Aorta (tissue), 5 donors: ENCODE measurements around the gene CYTH3. TPM values are rescaled to one million over a fixed set of nuclear protein-coding genes. Genes with fewer than 3 reads are reported as not detected.

Experiments used
- ATAC-seq: fragments of 200-7000 bp; cut with Tn5 transposase; one replicate; pipeline ENCODE4 v1.9.1; 2022; ENCODE audit warnings: moderate library complexity; ENCODE audit not compliant: low FRiP score
- DNase-seq, 2 donors: peaks; one replicate each; pipeline ENCODE4 v3.0.0-alpha.2; 2020
- H3K27ac ChIP-seq, 2 donors: one replicate each; pipeline ENCODE4 v1.5.1; 2013; ENCODE audit warnings: low read length in 2 of 2, mild to moderate bottlenecking in 2 of 2, moderate library complexity in 2 of 2, control low read depth in 1 of 2, inconsistent platforms in 1 of 2, low read depth in 1 of 2
- H3K27me3 ChIP-seq, 2 donors: one replicate each; pipeline ENCODE4 v1.6.1; 2013; ENCODE audit warnings: control low read depth in 1 of 2, low read length in 1 of 2, mild to moderate bottlenecking in 1 of 2, moderate library complexity in 1 of 2; ENCODE audit not compliant: insufficient read depth in 2 of 2, control insufficient read depth in 1 of 2
- H3K36me3 ChIP-seq, 2 donors: one replicate each; pipeline ENCODE4 v1.6.1; 2013; ENCODE audit warnings: control low read depth in 1 of 2, low read length in 1 of 2, mild to moderate bottlenecking in 1 of 2; ENCODE audit not compliant: insufficient read depth in 2 of 2, control insufficient read depth in 1 of 2
- H3K4me1 ChIP-seq, 2 donors: one replicate each; pipeline ENCODE4 v1.6.1; 2013; ENCODE audit warnings: low read length in 2 of 2, control low read depth in 1 of 2, mild to moderate bottlenecking in 1 of 2, moderate library complexity in 1 of 2; ENCODE audit not compliant: insufficient read depth in 2 of 2, control insufficient read depth in 1 of 2
- H3K4me3 ChIP-seq, 2 donors: one replicate each; pipeline ENCODE4 v1.5.1; 2013; ENCODE audit warnings: low read length in 2 of 2, control low read depth in 1 of 2, mild to moderate bottlenecking in 1 of 2
- H3K9me3 ChIP-seq: one replicate; pipeline ENCODE4 v1.6.1; 2013; ENCODE audit warnings: mild to moderate bottlenecking, low read length; ENCODE audit not compliant: control insufficient read depth
- whole genome bisulfite sequencing, 2 donors: extraction: QIAGEN DNeasy Blood & Tissue Kit; methylation state at CpG; one replicate each; pipeline ENCODE4 v1.1.7; 2013; 5-methylcytosine and 5-hydroxymethylcytosine counted together
- intact Hi-C, 2 donors: fragments of 100-400 bp; cut with DNase I; formaldehyde crosslinking; loops; one replicate each; pipeline versions ENCODE4 v1.14.2 to v1.15.0; 2022
- polyA plus RNA-seq, 2 donors: library from polyadenylated mRNA; stranded (reverse); fragments of 200-250 nt; gene quantifications; one replicate each; pipeline ENCODE4 v1.2.3, GENCODE V29; 2013
- total RNA-seq, 2 donors: library from RNA; stranded (reverse); fragmentation: NEBNext Ultra II Directional; extraction: Animal tissue kit (Norgen Biotek cat#: 25700); gene quantifications; one replicate each; pipeline ENCODE4 v1.2.1, GENCODE V29; 2021
- donor health status: healthy with polysubstance abuse.
- donor health status: Bipolar disorder and iron deficiency.
- donor health status: DM: no; HTN: no; CAD: no.
- donor health status: DM: no; HTN: no; CAD: no.
- donor health status: DM: yes; HTN: yes; CAD: no.

Gene CYTH3
- total and polyA plus RNA-seq, 4 donors, result 20.2 to 63.7 (median 49.0) TPM

- H3K4me3 ChIP-seq, result no peak overlapping the region
- no peaks in the 10 kb centered on the region for H3K36me3 ChIP-seq
- no peak overlapping the region for H3K27ac ChIP-seq
- intact Hi-C loops, result no loop called here
- DNase-seq, result no peak
- H3K4me1 ChIP-seq, result no peaks in the 10 kb centered on the region
- no peaks in the 10 kb centered on the region for H3K9me3 ChIP-seq
- no peaks in the 10 kb centered on the region for H3K27me3 ChIP-seq
- no peak for ATAC-seq
- 29% methylated on average over 5 of the region's 5 CpGs for WGBS, 2 donors
These were observed 3.5 kb downstream of the CYTH3 start for GRCh38 chr7:6268907-6269306.

DNA sequence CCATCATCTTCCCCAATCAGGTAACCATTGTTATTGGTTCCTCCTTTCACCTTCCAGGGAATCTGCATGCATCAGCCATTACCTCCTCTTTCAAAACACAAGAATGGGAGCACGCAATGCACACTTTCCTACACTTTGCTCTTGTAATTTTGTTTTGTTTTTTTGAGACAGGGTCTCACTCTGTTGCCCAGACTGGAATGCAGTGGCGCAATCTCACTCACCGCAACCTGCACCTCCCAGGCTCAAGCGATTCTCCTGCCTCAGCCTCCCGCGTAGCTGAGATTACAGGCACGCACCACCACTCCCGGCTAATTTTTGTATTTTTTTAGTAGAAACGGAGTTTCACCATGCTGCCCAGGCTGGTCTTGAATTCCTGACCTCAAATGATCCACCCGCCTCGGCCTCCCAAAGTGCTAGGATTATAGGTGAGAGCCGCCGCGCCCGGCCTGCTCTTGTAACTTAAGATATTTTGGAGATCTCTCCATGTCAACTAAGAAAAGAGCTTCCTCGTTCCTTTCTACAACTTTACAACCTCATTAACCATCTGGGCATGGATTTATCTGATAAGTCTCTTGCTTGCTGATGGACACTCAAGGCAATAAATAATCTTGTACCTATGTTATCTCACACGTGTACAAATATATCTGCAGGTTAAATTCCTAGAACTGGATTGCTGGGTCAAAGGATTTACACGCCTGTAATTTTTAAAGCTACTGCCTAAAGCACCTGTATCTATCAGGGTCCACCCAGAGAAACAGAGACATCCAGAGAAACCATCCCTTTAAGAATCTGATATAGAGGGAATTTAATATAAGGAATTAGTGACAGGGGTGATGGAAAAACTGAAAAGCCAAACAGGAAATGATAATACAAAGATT, 4.2 kb downstream of the CYTH3 start:
- no peaks in the 10 kb centered on the region for H3K4me1 ChIP-seq
- DNase-seq, result no peak
- H3K27ac ChIP-seq, result no peak overlapping the region
- WGBS, 2 donors, result 91 to 92% methylated on average over 18 of the region's 18 CpGs
- no peaks in the 10 kb centered on the region for H3K9me3 ChIP-seq
- H3K36me3 ChIP-seq, result no peaks in the 10 kb centered on the region
- H3K4me3 ChIP-seq, result no peak overlapping the region
- no peak for ATAC-seq
- intact Hi-C loops, result no loop called here
- H3K27me3 ChIP-seq, result no peaks in the 10 kb centered on the region

- H3K27ac ChIP-seq, result peak overlapping the region in 1 of 2 donors; percentile 17
- no peaks in the 10 kb centered on the region for H3K27me3 ChIP-seq
- H3K9me3 ChIP-seq, result no peaks in the 10 kb centered on the region
- H3K4me1 ChIP-seq, result no peaks in the 10 kb centered on the region
- H3K4me3 ChIP-seq, result no peak overlapping the region
- ATAC-seq (no peak), DNase-seq (no peak)
- intact Hi-C loops, result no loop called here
- no peaks in the 10 kb centered on the region for H3K36me3 ChIP-seq
- 89 to 91% methylated on average over 7 of the region's 7 CpGs for WGBS, 2 donors
These were observed 5.7 kb downstream of the CYTH3 start for GRCh38 chr7:6266699-6267098.

DNA sequence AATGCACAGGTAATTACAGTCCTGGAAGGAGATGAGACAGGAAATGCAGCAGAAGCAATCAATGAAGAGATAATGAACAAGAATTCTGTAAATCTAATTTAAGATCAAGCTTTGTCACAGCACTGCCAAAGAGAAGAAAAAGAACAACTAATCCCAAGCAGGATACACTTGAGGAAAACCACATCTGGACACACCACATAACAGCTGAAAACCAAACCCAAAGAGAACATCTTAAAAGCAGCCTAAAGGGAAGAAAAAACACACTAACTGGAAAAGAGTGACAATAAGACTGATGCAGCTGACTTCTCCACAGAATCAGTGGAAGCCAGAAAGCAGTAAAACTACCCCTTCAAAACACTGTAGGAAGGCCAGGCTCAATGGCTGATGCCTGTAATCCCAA, 10.2 kb downstream of the CYTH3 start:
- H3K9me3 ChIP-seq, result no peaks in the 10 kb centered on the region
- no peak for DNase-seq
- peak overlapping the region; percentile 60 to 92 for H3K27ac ChIP-seq
- no peak overlapping the region for H3K4me3 ChIP-seq
- no peaks in the 10 kb centered on the region for H3K27me3 ChIP-seq
- intact Hi-C loops, result loop anchor here in 1 of 2 donors (5.0 kb wide), 1 partner anchor 35 kb away; no protein-coding TSS in a partner anchor
- peaks cover 3 to 10% of the 10 kb centered on the region in 2 donors for H3K4me1 ChIP-seq
- no peaks in the 10 kb centered on the region for H3K36me3 ChIP-seq
- no peak for ATAC-seq

GRCh38 chr7:6261699-6262098, 10.7 kb downstream of the CYTH3 start:
- no peaks in the 10 kb centered on the region for H3K27me3 ChIP-seq
- H3K36me3 ChIP-seq, result no peaks in the 10 kb centered on the region
- peak overlapping the region in 1 of 2 donors; percentile 92 for H3K27ac ChIP-seq
- intact Hi-C loops, result loop anchor here in 1 of 2 donors (5.0 kb wide), 1 partner anchor 34 kb away; no protein-coding TSS in a partner anchor
- H3K4me1 ChIP-seq, result peaks cover 3 to 11% of the 10 kb centered on the region in 2 donors
- no peak for DNase-seq
- H3K9me3 ChIP-seq, result no peaks in the 10 kb centered on the region
- 59 to 60% methylated on average over 2 of the region's 2 CpGs for WGBS, 2 donors
- no peak for ATAC-seq
- no peak overlapping the region for H3K4me3 ChIP-seq

GRCh38 chr7:6260291-6261187, 11.9 kb downstream of the CYTH3 start:
- Histone ChIP-seq H3K27me3 (no peaks in the 10 kb centered on the region), H3K4me1 (peaks cover 9 to 18% of the 10 kb centered on the region in 2 donors), H3K27ac (peak overlapping the region; percentile 92 to 96), H3K9me3 (no peaks in the 10 kb centered on the region), H3K4me3 (no peak overlapping the region), H3K36me3 (no peaks in the 10 kb centered on the region)
- ATAC-seq (no peak), DNase-seq (no peak)
- 14 to 19% methylated on average over 6 of the region's 6 CpGs for WGBS, 2 donors
- intact Hi-C loops, result loop anchor here in 1 of 2 donors (5.0 kb wide), 1 partner anchor 33 kb away; no protein-coding TSS in a partner anchor

DNA sequence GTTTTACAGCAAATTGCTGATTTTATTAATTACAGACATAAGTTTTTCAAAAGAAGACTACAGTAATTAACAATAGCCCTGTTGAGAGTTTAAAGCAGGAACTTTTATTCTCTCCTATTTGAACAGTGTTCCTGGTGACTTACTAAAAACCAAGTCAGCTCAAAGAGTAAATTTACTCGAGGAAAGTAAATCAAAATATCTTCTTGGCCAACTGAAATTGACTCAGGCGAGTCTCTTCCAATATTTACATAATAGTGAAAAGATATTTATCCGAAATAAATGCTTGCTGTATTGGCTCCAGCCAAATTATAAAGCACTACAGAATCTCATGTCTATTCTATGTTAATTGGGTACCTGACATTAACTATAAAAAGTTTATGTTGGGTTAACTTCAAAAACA, 13.2 kb downstream of the CYTH3 start:
- Histone ChIP-seq H3K27ac (peak overlapping the region in 1 of 2 donors; percentile 67), H3K9me3 (no peaks in the 10 kb centered on the region), H3K4me3 (no peak overlapping the region), H3K27me3 (no peaks in the 10 kb centered on the region), H3K36me3 (no peaks in the 10 kb centered on the region), H3K4me1 (peaks cover 10 to 18% of the 10 kb centered on the region in 2 donors)
- ATAC-seq (no peak), DNase-seq (no peak)
- WGBS, 2 donors, result 2 to 5% methylated on average over 3 of the region's 3 CpGs
- intact Hi-C loops, result loop anchor here (5.0 to 10.0 kb wide), 3 partner anchors 56 to 82 kb away; no protein-coding TSS in a partner anchor

GRCh38 chr7:6258440-6259182, 13.8 kb downstream of the CYTH3 start:
- ATAC-seq, result peak; percentile 61
- Histone ChIP-seq H3K27ac (peak overlapping the region in 1 of 2 donors; percentile 67), H3K9me3 (no peaks in the 10 kb centered on the region), H3K4me1 (peaks cover 10 to 18% of the 10 kb centered on the region in 2 donors), H3K36me3 (no peaks in the 10 kb centered on the region), H3K27me3 (no peaks in the 10 kb centered on the region), H3K4me3 (no peak overlapping the region)
- 25 to 30% methylated on average over 5 of the region's 5 CpGs for WGBS, 2 donors
- intact Hi-C loops, result loop anchor here (5.0 to 10.0 kb wide), 3 partner anchors 56 to 81 kb away; no protein-coding TSS in a partner anchor
- no peak for DNase-seq
